ENCODE data around the gene PRCC. TPM values are rescaled to one million over a fixed set of nuclear protein-coding genes. Genes with fewer than 3 reads are reported as not detected.
A peak's percentile ranks its signal among the peaks of the same experiment; 100 is the strongest.

The PRCC gene
- total RNA-seq, 1 experiment from 2014 or later, result 125 TPM

DNA sequence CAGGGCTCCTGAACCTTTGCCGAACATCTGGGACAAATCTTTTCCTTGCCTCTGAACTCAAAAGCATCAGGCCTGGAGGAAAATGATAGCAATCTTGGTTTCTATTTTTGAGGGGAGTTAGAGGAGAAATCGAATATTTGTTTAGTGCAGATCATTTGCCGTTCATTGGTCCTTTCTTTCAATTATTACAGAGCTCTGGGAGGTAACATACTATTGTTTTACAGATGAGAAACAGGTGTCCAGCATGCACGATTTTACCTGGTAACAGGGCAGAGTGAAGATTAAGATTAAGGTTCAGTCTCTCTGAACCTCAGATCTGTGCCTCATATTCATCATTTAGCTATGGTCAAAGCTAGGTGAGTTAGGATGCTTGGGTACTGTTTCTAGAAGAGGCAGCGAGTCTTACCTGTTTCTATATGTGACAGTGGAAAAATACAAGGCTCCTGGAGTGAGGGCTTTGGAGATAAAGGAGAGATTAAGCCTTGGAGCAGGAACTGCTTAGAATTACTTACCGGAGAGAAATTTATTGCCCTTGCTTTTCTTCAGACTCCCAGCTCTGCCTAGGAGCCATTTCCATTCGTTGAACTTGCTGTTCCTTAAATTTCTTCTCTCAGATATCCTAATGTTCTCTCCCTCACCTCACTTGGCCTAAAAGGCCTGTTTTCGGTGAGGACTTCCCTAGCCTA is 1.4 kb downstream of the PRCC start:
- BruUV-seq (replicated peaks), result no TSS peak
- intact Hi-C loops (cut with micrococcal nuclease; ENCODE audit: unreplicated experiment), result loop anchor here (2.0 kb wide), 1 partner anchor 40 kb away; the partner anchor contains the start of genes ISG20L2 and METTL25B
- H3K27me3 ChIP-seq (replicated peaks; ENCODE audit: insufficient read depth, low read depth, low read length, poor library complexity), result no peaks in the 10 kb centered on the region
- H3K36me3 ChIP-seq (ENCODE audit: insufficient read depth, low read length, poor library complexity, severe bottlenecking), result peaks cover 8% of the 10 kb centered on the region
- H3K4me1 ChIP-seq (ENCODE audit: insufficient read depth, low read length, poor library complexity, severe bottlenecking), result peaks cover 14% of the 10 kb centered on the region
- peak overlapping the region; percentile 89 for H3K4me3 ChIP-seq (ENCODE audit: low read depth, low read length, poor library complexity, severe bottlenecking)
- ChIA-PET CTCF (interaction anchor here (1.0 to 1.2 kb wide), 2 partner anchors 43 to 79 kb away, joined by 3 to 4 read pairs; no protein-coding TSS in a partner anchor), POLR2A (ENCODE audit: low non-redundant PET) (interaction anchor here (0.6 kb wide), 1 partner anchor 267 kb away, joined by 3 read pairs; no protein-coding TSS in a partner anchor)
- TF ChIP-seq EZH2 (IDR thresholded peaks at IDR 0.05; ENCODE audit: borderline replicate concordance, low read depth, low read length, poor library complexity, severe bottlenecking), result no peak
- TF ChIP-seq, protein P1, sequence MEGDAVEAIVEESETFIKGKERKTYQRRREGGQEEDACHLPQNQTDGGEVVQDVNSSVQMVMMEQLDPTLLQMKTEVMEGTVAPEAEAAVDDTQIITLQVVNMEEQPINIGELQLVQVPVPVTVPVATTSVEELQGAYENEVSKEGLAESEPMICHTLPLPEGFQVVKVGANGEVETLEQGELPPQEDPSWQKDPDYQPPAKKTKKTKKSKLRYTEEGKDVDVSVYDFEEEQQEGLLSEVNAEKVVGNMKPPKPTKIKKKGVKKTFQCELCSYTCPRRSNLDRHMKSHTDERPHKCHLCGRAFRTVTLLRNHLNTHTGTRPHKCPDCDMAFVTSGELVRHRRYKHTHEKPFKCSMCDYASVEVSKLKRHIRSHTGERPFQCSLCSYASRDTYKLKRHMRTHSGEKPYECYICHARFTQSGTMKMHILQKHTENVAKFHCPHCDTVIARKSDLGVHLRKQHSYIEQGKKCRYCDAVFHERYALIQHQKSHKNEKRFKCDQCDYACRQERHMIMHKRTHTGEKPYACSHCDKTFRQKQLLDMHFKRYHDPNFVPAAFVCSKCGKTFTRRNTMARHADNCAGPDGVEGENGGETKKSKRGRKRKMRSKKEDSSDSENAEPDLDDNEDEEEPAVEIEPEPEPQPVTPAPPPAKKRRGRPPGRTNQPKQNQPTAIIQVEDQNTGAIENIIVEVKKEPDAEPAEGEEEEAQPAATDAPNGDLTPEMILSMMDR (conservative IDR thresholded peaks at IDR 0.05; ENCODE audit: low read depth, low read length), result no peak
- H3K9me3 ChIP-seq (ENCODE audit: low read depth, low read length, poor library complexity, severe bottlenecking), result no peaks in the 10 kb centered on the region
- DNase-seq (ENCODE audit: low spot score), result no peak
- H3K27ac ChIP-seq (ENCODE audit: low read depth, low read length, poor library complexity, severe bottlenecking), result peak overlapping the region; percentile 94

DNA sequence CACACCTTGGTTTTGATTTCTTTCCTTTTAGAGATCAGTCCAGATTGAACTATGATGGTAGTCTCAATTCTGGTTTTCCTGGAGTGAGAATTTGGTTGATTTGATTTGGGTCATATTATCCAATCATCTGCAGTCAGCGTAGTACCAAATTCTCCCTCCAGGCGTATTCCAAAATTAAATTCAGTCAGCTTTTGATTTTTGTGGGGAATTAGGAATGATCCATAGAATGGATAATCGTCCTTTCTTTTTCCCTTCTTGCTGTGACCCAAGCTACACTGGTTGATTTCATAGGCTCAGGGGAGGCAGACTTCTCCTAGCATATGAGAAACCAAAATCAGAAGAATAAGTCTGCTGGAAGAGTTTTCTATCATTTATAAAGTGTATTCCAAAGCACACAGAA is 4.9 kb downstream of the PRCC start:
- BruUV-seq (replicated peaks), result no TSS peak
- ChIA-PET CTCF (no interaction called here), POLR2A (ENCODE audit: low non-redundant PET) (no interaction called here)
- Histone ChIP-seq H3K4me1 (ENCODE audit: insufficient read depth, low read length, poor library complexity, severe bottlenecking) (peaks cover 11% of the 10 kb centered on the region), H3K36me3 (ENCODE audit: insufficient read depth, low read length, poor library complexity, severe bottlenecking) (peaks cover 11% of the 10 kb centered on the region), H3K27me3 (replicated peaks; ENCODE audit: insufficient read depth, low read depth, low read length, poor library complexity) (no peaks in the 10 kb centered on the region), H3K27ac (ENCODE audit: low read depth, low read length, poor library complexity, severe bottlenecking) (no peak overlapping the region), H3K4me3 (ENCODE audit: low read depth, low read length, poor library complexity, severe bottlenecking) (no peak overlapping the region), H3K9me3 (ENCODE audit: low read depth, low read length, poor library complexity, severe bottlenecking) (no peaks in the 10 kb centered on the region)
- intact Hi-C loops (cut with micrococcal nuclease; ENCODE audit: unreplicated experiment), result no loop called here
- TF ChIP-seq EZH2 (IDR thresholded peaks at IDR 0.05; ENCODE audit: borderline replicate concordance, low read depth, low read length, poor library complexity, severe bottlenecking), result no peak
- TF ChIP-seq, protein P1 (conservative IDR thresholded peaks at IDR 0.05; ENCODE audit: low read depth, low read length), result no peak
- DNase-seq (ENCODE audit: low spot score), result no peak

DNA sequence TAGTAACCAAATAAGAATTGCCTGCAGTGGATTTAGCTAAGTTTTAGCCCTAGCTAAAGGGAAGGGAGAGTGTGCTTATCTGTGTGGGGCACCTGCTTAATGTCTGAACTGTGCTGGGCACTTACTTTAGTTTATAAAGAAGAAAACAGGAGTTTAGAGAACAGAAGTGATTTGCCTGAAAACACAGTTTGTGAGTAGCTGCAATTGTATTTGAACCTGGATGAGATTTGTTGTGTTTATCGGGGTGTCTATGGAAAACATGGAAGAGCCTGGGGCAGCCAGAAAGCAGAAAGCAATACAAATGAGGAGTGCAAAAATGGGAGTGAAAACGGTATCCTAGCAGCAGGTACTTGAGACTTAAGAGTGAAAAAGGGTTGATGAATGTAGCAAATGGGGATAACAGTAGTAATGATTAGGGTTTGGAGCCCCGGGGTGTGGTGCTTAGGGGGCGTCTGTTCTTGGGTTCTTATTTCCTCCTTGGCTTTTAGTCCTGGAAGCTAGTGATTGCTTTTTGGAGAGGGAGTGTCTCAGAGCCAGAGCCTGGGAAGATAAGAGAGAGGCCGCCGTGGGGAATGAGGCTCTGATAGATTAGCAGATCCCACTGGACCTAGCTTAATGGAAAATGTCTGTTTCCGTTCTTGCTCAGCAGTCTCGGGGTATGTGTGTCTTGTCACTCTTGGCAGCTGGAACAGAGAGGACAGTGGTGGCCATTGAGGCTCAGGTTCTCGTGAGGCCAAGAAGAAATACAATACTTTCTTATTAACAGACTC is 5.6 kb downstream of the PRCC start:
- Histone ChIP-seq H3K4me3 (ENCODE audit: low read depth, low read length, poor library complexity, severe bottlenecking) (no peak overlapping the region), H3K27ac (ENCODE audit: low read depth, low read length, poor library complexity, severe bottlenecking) (peak overlapping the region; percentile 32), H3K36me3 (ENCODE audit: insufficient read depth, low read length, poor library complexity, severe bottlenecking) (peaks cover 11% of the 10 kb centered on the region), H3K27me3 (replicated peaks; ENCODE audit: insufficient read depth, low read depth, low read length, poor library complexity) (no peaks in the 10 kb centered on the region), H3K9me3 (ENCODE audit: low read depth, low read length, poor library complexity, severe bottlenecking) (no peaks in the 10 kb centered on the region), H3K4me1 (ENCODE audit: insufficient read depth, low read length, poor library complexity, severe bottlenecking) (peaks cover 15% of the 10 kb centered on the region)
- no peak for DNase-seq (ENCODE audit: low spot score)
- TF ChIP-seq, protein P1 (conservative IDR thresholded peaks at IDR 0.05; ENCODE audit: low read depth, low read length), result no peak
- TF ChIP-seq EZH2 (IDR thresholded peaks at IDR 0.05; ENCODE audit: borderline replicate concordance, low read depth, low read length, poor library complexity, severe bottlenecking), result no peak
- ChIA-PET CTCF (no interaction called here), POLR2A (ENCODE audit: low non-redundant PET) (interaction anchor here (0.6 kb wide), 1 partner anchor 32 kb away, joined by 3 read pairs; the partner anchor contains the start of gene MRPL24)
- no TSS peak for BruUV-seq (replicated peaks)
- intact Hi-C loops (cut with micrococcal nuclease; ENCODE audit: unreplicated experiment), result no loop called here
